Left hindlimb (tissue), 1 donor: ENCODE measurements around the gene ZBTB5.
"Not testable (repeated sequence)": the region's sequence is repeated elsewhere in the genome, so short reads cannot be mapped to it uniquely, and the experiment has no call there.

Experiments
- DNase-seq: peaks from one replicate; pipeline ENCODE4 v3.0.0-alpha.2; 2018

Gene ZBTB5

DNA sequence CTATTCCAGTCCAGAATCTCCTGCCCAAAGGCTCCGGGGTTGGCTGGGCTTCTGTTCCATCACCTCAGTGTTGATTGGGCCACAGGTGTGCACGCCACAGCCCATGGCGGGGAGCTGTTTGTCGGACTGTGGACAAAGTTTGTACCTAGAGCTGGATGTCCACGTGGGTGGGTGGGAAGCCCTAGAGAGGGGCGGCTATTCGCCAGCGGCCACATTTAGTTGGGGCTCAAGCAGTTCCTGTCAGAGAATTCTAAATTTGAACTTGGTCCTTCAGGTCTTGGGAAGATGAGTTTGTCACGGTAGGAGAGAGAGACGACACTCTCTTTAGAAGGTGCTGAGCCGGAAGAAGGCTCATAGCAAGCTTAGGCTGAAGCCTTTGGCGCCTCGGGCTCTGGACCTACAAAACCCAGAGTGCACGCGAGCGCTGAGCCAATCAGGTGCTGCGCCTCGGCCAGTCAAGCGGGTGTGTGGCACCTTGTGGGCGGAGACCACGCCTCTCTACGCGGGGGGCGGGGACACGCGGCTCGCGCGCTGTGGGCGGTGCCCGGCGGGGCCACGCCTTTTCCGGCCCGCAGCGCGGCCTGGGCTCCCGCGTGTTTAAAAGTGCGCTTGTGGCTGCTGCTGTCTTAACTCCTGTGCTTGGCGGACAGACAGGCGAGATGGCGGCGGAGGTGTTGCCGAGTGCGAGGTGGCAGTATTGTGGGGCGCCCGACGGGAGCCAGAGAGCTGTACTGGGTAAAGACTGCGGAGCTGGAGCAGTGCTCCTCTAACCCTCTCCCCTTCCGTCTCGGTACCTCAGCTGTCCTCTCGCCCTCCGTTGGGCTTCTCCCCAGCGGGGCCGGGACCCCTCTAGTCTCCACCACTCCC, 20.4 kb upstream of the ZBTB5 start, which contains the start of gene POLR1E:
Gene POLR1E (plus strand): TSS at position 560 of the 867 bp plus-strand sequence. CDS start 100 bp downstream, at position 660.
- peak; percentile 92 for DNase-seq

DNA sequence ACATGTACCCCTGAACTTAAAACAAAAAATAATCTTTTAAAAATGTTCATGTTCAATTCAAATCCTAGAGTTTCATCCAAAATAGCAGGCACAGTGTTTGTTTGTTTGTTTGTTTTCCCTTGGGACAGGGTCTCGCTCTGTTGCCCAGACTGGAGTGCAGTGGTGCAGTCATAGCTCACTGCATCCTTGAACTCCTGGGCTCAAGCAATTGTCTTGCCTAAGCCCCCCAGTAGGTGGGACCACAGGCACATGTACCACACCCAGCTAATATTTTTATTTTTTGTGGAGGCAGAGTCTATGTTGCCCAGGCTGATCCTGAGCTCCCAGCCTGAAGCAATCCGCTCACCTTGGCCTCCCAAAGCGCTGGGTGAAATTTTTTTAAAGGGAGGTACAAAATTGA, 15.5 kb upstream of the ZBTB5 start:
- no peak for DNase-seq

DNA sequence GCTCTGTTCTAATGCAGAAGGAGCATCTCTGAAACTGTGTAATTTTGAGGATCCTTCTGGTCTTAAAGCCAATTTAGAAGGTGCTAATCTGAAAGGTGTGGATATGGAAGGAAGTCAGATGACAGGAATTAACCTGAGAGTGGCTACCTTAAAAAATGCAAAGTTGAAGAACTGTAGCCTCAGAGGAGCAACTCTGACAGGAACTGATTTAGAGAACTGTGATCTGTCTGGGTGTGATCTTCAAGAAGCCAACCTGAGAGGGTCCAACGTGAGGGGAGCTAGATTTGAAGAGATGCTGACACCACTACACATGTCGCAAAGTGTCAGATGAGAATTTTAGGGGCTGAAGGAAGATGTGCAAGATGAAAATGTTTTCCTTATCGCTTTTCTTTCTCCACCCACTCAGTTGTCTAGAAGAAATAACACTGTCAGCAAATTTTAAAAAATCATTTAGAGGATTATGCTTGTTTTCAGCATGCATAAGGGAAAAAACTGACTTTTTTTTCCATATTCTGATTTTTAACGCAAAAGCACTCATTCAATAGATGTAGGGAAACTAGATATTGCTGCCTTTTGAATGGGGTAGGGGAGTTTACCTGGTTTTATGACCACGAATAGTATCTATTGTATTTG, 12.9 kb upstream of the ZBTB5 start:
- DNase-seq = not testable (repeated sequence)

DNA sequence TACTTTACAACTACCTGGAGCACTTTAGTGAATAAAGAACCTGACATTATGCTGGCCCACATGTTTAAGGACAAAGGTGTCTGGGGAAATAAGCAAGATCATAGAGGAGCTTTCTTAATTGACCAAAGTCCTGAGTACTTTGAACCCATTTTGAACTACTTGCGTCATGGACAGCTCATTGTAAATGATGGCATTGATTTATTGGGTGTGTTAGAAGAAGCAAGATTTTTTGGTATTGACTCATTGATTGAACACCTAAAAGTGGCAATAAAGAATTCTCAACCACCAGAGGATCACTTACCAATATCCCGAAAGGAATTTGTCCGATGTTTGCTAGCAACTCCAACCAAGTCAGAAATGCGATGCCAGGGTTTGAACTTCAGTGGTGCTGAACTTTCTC, 12.2 kb upstream of the ZBTB5 start:
- DNase-seq = not testable (repeated sequence)

DNA sequence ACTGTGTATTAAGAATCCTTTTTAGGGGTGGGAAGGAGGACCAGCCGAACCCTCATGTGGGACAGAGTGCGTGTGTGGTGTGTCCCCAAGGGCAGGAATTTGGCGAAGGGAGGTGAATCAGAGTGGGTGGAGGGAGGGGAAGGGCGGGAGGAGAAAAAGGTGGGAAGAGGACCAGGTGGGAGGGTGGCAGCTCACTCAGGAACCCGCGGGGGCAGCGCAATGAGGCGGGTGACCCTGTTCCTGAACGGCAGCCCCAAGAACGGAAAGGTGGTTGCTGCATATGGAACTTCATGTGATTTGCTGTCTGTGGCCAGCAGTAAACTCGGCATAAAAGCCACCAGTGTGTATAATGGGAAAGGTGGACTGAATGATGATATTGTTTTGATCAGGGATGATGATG, 11.7 kb upstream of the ZBTB5 start:
- DNase-seq = no peak

DNA sequence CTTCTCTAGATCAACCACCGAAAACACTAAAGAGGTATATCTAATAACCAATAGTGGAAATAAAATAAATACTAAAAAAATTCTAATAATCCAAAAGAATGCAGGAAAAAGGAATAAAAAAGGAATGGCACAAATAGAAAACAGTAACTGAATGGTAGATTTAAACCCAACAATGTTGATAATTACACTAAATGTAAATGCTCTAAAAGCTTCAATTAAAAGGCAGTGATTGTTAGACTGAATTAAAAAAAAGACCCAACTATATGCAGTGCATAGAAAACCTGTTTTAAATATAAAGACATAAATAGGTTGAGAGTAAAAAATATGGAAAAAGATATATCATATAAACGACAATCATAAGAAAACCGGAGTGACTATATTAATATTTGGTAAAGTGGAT, 9.2 kb upstream of the ZBTB5 start:
- no peak for DNase-seq

DNA sequence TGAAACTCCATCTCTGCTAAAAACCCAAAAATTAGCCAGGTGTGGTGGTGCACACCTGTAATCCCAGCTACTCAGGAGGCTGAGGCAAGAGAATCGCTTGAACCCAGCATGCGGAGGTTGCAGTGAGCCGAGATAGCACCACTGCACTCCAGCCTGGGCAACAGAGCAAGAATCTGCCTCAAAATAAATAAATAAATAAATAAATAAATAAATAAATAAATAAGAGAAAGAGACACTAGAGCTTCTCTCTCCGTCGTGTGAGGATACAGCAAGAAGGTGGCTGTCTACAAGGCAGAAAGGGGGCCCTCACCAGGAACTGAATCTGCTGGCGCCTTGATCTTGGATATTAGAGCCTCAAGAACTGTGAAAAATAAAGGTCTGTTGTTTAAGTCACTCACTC, 8.7 kb upstream of the ZBTB5 start:
- not testable (repeated sequence) for DNase-seq

DNA sequence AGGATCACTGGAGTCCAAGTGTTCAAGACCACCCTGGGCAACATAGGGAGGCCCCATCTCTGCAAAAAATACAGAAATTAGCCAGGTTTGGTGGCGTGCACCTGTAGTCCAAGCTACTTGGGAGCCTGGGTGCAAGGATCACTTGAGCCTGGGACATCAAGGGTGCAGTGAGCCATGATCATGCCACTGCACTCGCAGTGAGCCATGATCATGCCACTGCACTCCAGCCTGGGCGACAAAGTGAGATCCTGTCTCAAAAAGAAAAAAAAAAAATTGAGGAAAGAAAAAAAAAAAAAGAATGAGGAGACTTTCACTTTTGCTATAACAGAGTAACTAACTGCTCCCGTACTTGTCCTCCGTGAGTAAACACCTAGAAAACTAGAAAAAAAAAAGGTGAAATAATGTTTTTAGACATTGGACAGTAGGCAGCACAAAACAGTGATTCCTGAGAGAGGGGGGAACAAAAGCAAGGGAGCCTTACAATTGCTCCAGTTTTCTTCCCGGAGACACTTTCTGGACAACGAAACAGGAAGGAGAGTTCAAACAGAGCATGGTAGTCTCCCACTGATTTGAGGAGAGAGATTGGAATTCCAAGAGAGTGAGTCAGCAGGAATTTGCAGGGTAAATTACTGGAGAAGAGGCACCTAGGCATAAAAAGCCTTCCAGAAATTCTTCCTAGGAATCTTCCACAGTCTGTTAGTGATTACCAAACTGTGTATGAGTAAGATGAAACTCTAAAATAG, 6.9 kb upstream of the ZBTB5 start:
- DNase-seq = no peak

DNA sequence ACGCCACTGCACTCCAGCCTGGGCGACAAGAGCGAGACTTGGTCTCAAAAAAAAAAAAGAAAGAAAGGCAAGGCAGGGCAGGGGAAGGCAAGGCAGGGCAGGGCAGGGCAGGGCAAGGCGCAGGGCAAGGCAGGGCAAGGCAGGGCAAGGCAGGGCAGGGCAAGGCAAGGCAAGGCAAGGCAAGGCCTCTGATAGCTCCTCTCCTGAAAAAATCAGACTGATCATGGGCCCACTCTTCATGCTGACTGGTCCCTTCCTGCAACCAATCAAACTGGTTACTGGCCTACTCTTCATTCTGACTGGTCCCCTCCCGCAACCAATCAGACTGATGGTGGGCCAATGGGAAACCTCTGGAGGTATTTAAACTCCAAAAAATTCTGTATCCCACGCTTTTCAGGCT, 3.4 kb upstream of the ZBTB5 start:
- DNase-seq = no peak

DNA sequence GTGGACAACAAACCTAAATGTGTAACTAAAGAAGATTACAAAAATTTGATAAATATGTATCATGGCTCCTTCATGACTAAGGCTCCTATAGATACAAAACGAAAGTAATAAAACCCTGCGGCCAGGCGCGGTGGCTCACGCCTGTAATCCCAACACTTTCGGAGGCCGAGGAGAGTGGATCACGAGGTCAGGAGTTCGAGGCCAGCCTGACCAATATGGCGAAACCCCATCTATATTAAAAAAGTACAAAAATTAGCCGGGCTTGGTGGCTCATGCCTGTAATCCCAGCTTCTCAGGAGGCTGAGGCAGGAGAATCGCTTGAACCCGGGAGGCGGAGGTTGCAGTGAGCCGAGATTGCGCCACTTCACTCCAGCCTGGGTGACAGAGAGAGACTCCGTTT, 2.3 kb upstream of the ZBTB5 start:
- DNase-seq = not testable (repeated sequence)

DNA sequence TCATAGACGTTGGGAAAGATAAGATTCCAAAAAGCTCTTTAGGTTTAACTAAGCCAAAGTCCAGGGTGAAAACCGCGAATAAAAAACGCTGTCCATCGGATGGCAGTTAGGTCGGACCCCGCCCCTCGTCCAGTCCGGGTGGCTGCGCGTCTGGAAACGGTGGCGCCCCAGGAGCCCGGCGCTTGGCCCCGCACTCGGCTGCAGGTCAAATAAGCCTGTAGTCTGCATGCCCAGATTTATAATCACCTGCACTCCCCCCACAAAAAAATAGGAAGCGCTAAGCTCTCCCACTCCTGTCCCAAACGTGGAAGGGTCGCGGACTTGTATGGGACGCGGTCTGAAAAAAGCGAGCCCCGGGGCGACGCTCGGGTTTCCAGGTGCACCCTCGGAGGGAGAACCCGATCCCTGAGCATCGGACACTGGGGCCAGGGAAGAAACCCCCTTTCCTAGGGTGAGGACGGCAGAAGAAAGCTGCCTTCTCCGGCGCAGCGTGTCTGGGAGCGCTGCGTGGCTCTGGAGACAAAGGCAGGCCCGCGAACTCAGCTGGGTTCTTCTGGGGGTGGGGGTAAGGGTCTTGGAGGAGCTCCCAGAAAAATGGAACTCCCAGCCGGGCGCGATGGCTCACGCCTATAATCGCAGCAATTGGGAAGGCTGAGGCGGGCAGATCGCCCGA, 923 bp upstream of the ZBTB5 start:
- peak; percentile 58 for DNase-seq

DNA sequence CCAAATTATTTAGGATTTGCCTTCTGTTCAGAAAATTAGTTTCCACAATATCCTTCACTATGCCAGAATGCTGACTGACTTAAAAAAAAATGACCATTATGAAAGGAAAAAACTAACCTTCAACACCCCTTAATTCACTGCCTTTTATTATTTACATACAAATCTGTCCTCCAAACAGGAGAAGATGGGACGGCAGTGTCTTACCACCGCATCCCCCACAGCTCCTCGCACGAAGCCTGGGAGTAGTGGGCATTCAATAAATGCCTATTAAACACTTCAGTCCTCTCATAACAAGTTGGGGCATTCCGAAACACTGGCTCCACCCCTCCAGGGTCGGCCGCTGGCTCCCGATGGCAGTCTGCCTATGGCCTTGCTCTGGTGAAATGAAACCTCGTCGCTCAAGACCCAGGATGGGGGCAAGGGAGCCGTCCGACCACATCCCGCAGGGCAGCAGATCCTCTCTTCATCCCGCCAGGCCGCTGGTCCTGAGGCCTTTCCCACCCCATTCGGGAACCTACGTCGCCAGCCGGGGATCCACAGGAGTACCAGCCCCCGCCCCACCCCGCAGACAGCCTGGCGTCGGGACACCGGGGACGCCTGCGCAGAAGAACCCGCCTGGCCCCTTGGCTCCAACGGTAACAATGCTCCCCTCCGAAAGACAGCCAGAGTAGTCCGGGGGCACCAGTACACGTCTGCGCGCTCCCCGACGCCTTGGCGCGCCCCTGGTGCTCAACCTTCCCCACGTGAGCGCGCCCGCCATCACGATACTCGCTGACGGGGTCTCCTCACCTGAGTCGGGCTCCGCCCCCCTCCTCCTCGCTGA, 613 bp downstream of the ZBTB5 start:
- no peak for DNase-seq

DNA sequence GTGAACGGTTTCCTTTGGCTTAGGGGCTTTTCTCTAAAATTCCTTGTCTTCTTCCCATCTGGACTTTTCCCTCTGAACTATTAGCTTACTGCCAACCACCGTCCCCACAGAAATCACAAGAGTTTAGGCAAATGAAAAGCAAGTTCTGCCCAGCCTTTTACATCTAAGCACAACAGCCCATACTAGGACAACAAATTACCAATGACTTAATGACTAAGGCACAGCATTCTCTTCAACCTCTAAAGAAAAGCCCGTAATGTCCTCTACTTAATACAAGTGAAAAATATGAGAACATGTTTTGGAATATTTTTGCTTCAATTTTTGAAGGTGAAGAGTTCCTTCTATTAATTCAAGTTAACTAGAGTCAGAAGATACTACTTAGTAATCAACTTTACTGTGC, 1.2 kb downstream of the ZBTB5 start:
- no peak for DNase-seq

DNA sequence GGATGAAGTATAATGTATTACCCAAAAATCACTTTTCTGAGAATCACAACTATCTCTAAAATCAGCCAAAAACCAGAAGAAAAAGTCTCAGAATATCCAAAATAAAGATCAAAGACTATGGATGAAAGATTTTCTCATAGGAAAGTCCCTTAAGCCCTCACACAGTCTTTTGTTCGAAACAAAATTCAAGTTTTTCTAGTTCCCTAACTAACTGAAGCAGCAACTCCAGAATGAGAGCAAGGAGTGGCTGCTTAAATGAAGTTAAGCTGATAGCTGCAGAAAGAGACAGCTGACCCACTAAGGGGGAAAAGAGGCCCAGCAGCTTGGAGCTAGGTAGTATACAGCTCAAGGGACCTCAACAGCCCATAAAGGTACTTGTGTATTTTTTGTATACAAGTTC, 8.4 kb downstream of the ZBTB5 start:
- no peak for DNase-seq

DNA sequence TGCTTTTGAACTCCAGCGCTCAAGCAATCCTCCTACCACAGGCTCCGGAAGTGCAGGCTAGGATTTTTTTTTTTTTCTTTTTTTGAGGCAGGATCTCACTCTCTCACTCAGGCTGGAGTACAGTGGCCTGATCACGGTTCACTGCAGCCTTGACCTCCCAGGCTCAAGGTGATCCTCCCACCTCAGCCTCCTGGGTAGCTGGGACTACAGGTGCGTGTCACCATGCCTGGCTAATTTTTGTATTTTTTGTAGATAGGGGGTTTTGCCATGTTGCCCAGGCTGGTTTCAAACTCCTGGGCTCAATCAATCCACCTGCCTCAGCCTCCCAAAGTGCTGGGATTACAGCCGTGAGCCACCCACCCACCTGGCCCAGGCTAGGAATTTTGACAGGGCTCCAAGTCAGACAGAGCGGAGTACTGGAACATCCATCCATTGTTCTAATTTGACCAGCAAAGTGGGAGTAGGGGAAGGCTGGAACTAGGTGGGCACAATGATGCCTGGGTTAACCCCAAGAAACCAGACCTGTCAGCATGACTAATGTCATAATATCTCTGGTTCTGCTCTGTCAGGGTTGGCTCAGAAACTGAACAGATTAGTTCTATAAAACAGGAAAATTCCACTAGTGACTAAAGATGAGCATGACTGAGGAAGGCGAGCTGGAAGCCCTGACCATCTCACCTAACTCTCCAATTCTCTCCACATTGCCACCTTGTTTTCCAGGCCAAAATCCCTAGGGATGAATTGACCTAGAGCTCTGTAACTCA, 9.2 kb downstream of the ZBTB5 start:
- DNase-seq = no peak

DNA sequence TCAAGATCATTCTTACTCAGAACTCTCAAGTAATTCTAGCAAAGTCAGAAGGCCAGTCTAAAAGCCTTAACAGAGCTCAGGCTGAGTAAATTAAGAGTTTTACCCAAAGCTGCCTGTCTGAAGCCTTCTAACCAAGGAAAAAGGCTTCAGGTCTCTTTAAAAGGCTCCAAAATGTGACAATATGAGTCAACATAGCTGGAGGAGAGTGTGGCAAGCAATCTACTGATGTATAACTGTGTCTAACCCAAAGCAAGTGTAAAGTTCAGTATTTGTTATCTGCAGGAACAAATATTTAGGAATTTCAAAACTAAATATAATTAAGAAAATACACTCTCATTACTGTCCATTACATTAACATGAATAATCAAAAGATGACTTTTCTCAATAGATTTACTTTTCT, 11.0 kb downstream of the ZBTB5 start:
- DNase-seq = no peak

DNA sequence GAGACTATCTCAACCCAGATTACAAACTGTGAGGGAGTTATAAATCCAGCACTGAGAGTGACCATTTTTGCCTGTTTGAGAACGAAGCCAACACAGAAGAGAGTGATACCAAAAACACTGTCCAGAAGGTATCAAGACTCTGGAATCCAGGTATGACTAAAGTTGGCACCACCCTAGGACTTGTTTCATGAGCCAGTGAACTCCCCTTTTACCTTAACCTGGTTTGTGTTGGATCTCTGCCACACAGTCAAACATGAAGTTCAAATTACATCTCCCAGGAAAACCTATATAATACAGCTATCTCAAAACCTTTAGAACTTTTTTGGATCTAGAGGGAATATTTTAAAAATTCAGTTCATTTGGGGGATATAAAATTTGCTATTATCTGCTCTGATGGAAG, 11.4 kb downstream of the ZBTB5 start:
- no peak for DNase-seq

DNA sequence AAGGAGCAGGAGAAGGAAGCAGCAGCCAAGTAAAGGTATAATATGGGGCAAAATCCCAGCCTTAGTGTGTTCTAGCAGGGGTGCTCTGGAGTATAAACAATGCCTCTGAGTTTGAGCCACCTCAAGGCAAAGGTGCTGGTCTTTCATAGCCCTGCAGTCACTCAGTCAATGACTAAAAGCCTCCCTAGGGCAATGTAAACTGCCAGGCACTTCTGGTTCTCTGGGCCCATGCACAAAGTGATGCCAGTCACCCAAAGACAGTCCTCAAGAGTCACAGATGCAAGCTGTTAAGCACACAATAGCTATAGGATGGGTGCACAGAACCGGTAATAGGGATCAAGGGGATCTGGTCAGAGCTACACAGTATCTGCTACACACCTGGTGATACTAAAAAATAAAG, 12.6 kb downstream of the ZBTB5 start:
- no peak for DNase-seq

DNA sequence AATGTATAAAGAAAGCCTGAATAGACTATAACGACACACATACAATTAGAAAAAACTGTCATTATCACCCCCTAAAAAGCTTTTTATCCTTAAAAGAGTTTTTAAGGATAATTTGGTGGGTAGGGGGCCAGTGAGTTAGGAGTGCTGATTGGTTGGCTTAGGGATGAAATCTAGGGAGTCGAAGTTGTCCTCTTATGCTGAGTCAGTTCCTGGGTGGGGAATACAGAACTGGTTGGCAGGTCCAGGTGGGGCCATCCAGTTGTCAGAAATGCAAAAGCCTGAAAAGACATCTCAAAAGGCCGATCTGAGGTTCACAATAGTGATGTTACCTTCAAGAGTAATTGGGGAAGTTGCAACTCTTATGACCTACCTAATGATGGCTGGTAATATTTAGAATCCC, 13.6 kb downstream of the ZBTB5 start:
- DNase-seq = no peak

DNA sequence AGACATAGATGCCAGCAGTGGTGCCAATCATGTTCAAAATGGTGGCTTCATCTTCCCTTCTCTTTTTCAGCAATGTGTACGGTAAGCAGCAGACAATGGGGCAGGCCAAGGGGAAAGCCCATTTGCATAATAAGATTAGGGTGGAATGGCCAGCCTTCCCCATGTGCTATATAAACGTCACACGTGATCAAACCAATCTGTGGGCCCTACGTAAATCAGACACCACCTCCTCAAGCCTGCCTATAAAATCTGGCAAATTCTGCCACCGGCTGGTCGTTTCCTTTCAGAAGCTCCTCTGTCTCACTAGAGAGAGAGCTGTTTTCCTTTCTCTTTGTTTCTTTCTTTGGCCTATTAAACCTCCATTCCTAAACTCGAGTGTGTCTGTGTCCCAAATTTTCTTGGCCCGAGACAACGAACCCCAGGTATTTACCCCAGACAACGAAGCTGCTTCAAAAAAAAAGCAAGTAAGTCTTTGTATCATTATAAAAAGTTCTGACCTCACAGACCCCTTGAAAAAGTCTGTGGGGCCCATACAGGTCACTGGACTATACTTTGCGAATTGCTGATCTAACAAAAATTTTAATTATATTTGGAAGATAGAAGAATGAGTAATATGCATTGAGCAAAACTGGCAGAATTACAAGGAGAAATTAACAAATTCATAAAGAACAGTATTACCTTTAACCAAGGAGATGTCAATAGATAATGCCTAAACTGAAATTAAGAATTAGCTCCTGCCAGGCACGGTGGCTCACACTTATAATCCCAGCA, 15.2 kb downstream of the ZBTB5 start:
- no peak for DNase-seq

DNA sequence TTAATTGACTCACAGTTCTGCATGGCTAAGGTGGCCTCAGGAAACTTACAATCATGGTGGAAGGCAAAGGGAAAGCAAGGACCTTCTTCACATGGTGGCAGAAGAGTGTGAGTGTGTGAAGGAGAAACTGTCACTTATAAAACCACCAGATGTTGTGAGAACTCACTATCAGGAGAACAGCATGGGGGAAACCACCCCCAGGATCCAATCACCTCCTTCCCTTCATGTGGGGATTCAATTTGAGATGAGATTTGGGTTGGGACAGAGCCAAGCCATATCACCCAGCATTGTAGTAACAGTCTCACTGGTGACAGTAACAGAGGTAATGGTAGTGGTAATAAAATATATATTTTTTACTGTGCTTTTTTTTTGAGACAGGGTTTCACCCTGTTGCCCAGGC, 18.1 kb downstream of the ZBTB5 start:
- no peak for DNase-seq
